Measurements from ENCODE around the gene HSD17B13. TPM values are rescaled to one million over a fixed set of nuclear protein-coding genes. Genes with fewer than 3 reads are reported as not detected.

The HSD17B13 gene

DNA sequence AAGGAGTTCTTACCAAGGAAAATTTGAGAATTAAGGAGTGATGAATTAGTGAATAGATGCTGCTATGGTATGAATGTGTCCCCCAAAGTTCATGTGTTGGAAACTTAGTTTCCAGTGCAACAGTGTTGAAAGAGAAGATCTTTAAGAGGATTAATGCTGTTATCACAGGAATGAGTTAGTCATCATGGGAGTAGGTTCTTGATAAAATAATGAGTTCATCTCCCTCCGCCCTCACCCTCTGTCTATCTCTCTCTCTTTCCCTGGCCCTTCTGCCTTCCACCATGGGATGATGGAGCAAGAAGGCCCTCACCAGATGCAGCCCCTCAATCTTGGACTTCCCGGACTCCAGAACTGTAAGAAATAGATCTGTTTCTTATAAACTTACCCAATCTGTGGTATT lies 64.0 kb downstream of the HSD17B13 start:
- H3K18ac ChIP-seq (ENCODE audit: low read depth in 1 of 2, low read length in 2 of 2) = no peak overlapping the region
- no peaks in the 10 kb centered on the region for H3K9me3 ChIP-seq (ENCODE audit: control insufficient read depth, low read length)
- no peak overlapping the region for H2BK15ac ChIP-seq (ENCODE audit: low read depth, poor library complexity, severe bottlenecking)
- H2BK120ac ChIP-seq (ENCODE audit: low read depth, low read length) = no peak overlapping the region
- H3K36me3 ChIP-seq (ENCODE audit: control insufficient read depth in 1 of 2, insufficient read depth in 2 of 2, low read depth in 1 of 2, low read length in 2 of 2) = no peaks in the 10 kb centered on the region
- H3K79me1 ChIP-seq (replicated peaks; ENCODE audit: low read length, poor library complexity, severe bottlenecking) = no peaks in the 10 kb centered on the region
- no peak overlapping the region for H2BK5ac ChIP-seq (ENCODE audit: low read depth, low read length, poor library complexity, severe bottlenecking)
- no peak overlapping the region for H3K14ac ChIP-seq (ENCODE audit: low read length in 2 of 2)
- no peak overlapping the region for H2AFZ ChIP-seq (ENCODE audit: low read depth, low read length)
- H4K91ac ChIP-seq (ENCODE audit: low read length) = no peak overlapping the region
- H2BK12ac ChIP-seq (ENCODE audit: low read length in 2 of 2) = no peak overlapping the region
- H3K23ac ChIP-seq (ENCODE audit: low read length in 2 of 2) = no peak overlapping the region
- H3K9ac ChIP-seq (ENCODE audit: low read length) = no peak overlapping the region
- H3K4ac ChIP-seq (ENCODE audit: low read depth in 1 of 2, low read length in 2 of 2) = no peak overlapping the region
- no peak overlapping the region for H3K27ac ChIP-seq (ENCODE audit: low read length, poor library complexity, severe bottlenecking)
- H4K8ac ChIP-seq (ENCODE audit: low read length) = no peak overlapping the region
- no peak overlapping the region for H3K4me3 ChIP-seq (ENCODE audit: insufficient read depth in 1 of 2, low read depth in 1 of 2, low read length in 2 of 2)
- 100% methylated on average over 1 of the region's 2 CpGs for WGBS
- H3K4me2 ChIP-seq (ENCODE audit: low read length, poor library complexity, severe bottlenecking) = no peak overlapping the region
- no peak overlapping the region for H2AK5ac ChIP-seq (ENCODE audit: low read length, severe bottlenecking)
- H3K27me3 ChIP-seq (ENCODE audit: control insufficient read depth in 1 of 2, insufficient read depth in 1 of 2, low read length in 2 of 2) = no peaks in the 10 kb centered on the region
- no peak for DNase-seq
- H3K4me1 ChIP-seq (ENCODE audit: control insufficient read depth, insufficient read depth, low read depth, low read length) = no peaks in the 10 kb centered on the region

DNA sequence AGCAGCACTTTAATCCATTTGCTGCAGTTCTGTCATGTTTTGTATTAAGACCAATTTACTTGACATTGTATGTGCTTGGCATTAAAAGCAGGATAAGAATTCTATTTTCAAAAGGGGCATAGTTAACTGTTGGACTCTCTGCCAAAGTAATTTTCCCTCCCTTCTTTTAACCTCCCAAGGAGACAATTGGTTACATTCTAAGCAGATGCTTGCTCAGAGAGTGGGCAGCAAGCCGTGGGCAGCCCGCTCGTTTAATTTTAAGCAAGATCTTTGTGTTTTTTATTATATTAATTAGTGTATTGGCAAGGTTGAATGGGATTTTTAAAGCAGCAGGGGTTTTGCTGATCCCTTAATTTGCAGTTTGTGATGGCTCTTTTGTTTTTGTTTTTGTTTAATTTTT lies 65.2 kb downstream of the HSD17B13 start:
- DNase-seq = no peak
- no peak overlapping the region for H2AK5ac ChIP-seq (ENCODE audit: low read length, severe bottlenecking)
- H4K8ac ChIP-seq (ENCODE audit: low read length) = no peak overlapping the region
- no peak overlapping the region for H4K91ac ChIP-seq (ENCODE audit: low read length)
- no peaks in the 10 kb centered on the region for H3K4me1 ChIP-seq (ENCODE audit: control insufficient read depth, insufficient read depth, low read depth, low read length)
- H3K27ac ChIP-seq (ENCODE audit: low read length, poor library complexity, severe bottlenecking) = no peak overlapping the region
- no peaks in the 10 kb centered on the region for H3K36me3 ChIP-seq (ENCODE audit: control insufficient read depth in 1 of 2, insufficient read depth in 2 of 2, low read depth in 1 of 2, low read length in 2 of 2)
- H2AFZ ChIP-seq (ENCODE audit: low read depth, low read length) = no peak overlapping the region
- H2BK120ac ChIP-seq (ENCODE audit: low read depth, low read length) = no peak overlapping the region
- H2BK5ac ChIP-seq (ENCODE audit: low read depth, low read length, poor library complexity, severe bottlenecking) = no peak overlapping the region
- no peaks in the 10 kb centered on the region for H3K79me1 ChIP-seq (replicated peaks; ENCODE audit: low read length, poor library complexity, severe bottlenecking)
- no peak overlapping the region for H3K4me3 ChIP-seq (ENCODE audit: insufficient read depth in 1 of 2, low read depth in 1 of 2, low read length in 2 of 2)
- H3K4me2 ChIP-seq (ENCODE audit: low read length, poor library complexity, severe bottlenecking) = no peak overlapping the region
- H3K23ac ChIP-seq (ENCODE audit: low read length in 2 of 2) = no peak overlapping the region
- no peaks in the 10 kb centered on the region for H3K9me3 ChIP-seq (ENCODE audit: control insufficient read depth, low read length)
- no peaks in the 10 kb centered on the region for H3K27me3 ChIP-seq (ENCODE audit: control insufficient read depth in 1 of 2, insufficient read depth in 1 of 2, low read length in 2 of 2)
- no peak overlapping the region for H2BK15ac ChIP-seq (ENCODE audit: low read depth, poor library complexity, severe bottlenecking)
- no peak overlapping the region for H3K4ac ChIP-seq (ENCODE audit: low read depth in 1 of 2, low read length in 2 of 2)
- 52% methylated on average over 3 of the region's 3 CpGs for WGBS
- no peak overlapping the region for H2BK12ac ChIP-seq (ENCODE audit: low read length in 2 of 2)
- H3K18ac ChIP-seq (ENCODE audit: low read depth in 1 of 2, low read length in 2 of 2) = no peak overlapping the region
- H3K9ac ChIP-seq (ENCODE audit: low read length) = no peak overlapping the region
- H3K14ac ChIP-seq (ENCODE audit: low read length in 2 of 2) = no peak overlapping the region

GRCh38 chr4:87255755-87256154 lies 66.9 kb downstream of the HSD17B13 start:
- Histone ChIP-seq H2AFZ (ENCODE audit: low read depth, low read length) (no peak overlapping the region), H2BK12ac (ENCODE audit: low read length in 2 of 2) (no peak overlapping the region)

More at GRCh38 chr4:87255755-87256154, 66.9 kb downstream of the HSD17B13 start:
- H3K9ac ChIP-seq (ENCODE audit: low read length) = no peak overlapping the region
- H2BK15ac ChIP-seq (ENCODE audit: low read depth, poor library complexity, severe bottlenecking) = no peak overlapping the region
- WGBS = 100% methylated on average over 1 of the region's 1 CpG
- no peak overlapping the region for H3K4ac ChIP-seq (ENCODE audit: low read depth in 1 of 2, low read length in 2 of 2)
- no peak overlapping the region for H3K27ac ChIP-seq (ENCODE audit: low read length, poor library complexity, severe bottlenecking)
- no peaks in the 10 kb centered on the region for H3K4me1 ChIP-seq (ENCODE audit: control insufficient read depth, insufficient read depth, low read depth, low read length)
- H3K4me3 ChIP-seq (ENCODE audit: insufficient read depth in 1 of 2, low read depth in 1 of 2, low read length in 2 of 2) = no peak overlapping the region
- no peak overlapping the region for H3K18ac ChIP-seq (ENCODE audit: low read depth in 1 of 2, low read length in 2 of 2)
- H4K91ac ChIP-seq (ENCODE audit: low read length) = no peak overlapping the region
- no peak overlapping the region for H2AK5ac ChIP-seq (ENCODE audit: low read length, severe bottlenecking)
- no peaks in the 10 kb centered on the region for H3K36me3 ChIP-seq (ENCODE audit: control insufficient read depth in 1 of 2, insufficient read depth in 2 of 2, low read depth in 1 of 2, low read length in 2 of 2)
- no peak overlapping the region for H3K4me2 ChIP-seq (ENCODE audit: low read length, poor library complexity, severe bottlenecking)
- no peak overlapping the region for H3K14ac ChIP-seq (ENCODE audit: low read length in 2 of 2)
- H3K79me1 ChIP-seq (replicated peaks; ENCODE audit: low read length, poor library complexity, severe bottlenecking) = no peaks in the 10 kb centered on the region
- no peak overlapping the region for H2BK5ac ChIP-seq (ENCODE audit: low read depth, low read length, poor library complexity, severe bottlenecking)
- DNase-seq = no peak
- H3K23ac ChIP-seq (ENCODE audit: low read length in 2 of 2) = no peak overlapping the region
- H3K27me3 ChIP-seq (ENCODE audit: control insufficient read depth in 1 of 2, insufficient read depth in 1 of 2, low read length in 2 of 2) = no peaks in the 10 kb centered on the region
- no peak overlapping the region for H4K8ac ChIP-seq (ENCODE audit: low read length)
- no peak overlapping the region for H2BK120ac ChIP-seq (ENCODE audit: low read depth, low read length)
- H3K9me3 ChIP-seq (ENCODE audit: control insufficient read depth, low read length) = no peaks in the 10 kb centered on the region

Small RNAs within 50 kb of the gene (small RNA-seq; reads per million reads assigned to genes)
- not detected for gene MIR5705 (ENCODE audit: low read depth)

All from mesenchymal stem cell (in vitro differentiated cells and primary cell).